Spleen (tissue), 7 donors: ENCODE results near the gene CAMK1D.

Experiments
- POLR2A ChIP-seq, 3 donors: fragments of 450-650 bp; IDR thresholded peaks; one replicate each; pipeline ENCODE4 v1.5.1; 2017; ENCODE audit warnings: antibody characterized with exemption in 3 of 3, mild to moderate bottlenecking in 1 of 3
- POLR2AphosphoS5 ChIP-seq, 3 donors: sonication (generic); formaldehyde crosslinking; IDR thresholded peaks; one replicate each; pipeline ENCODE4 v1.5.1; 2017; ENCODE audit warnings: antibody characterized with exemption in 3 of 3
- TF ChIP-seq, protein P1 (sequence below), 11 experiments: fragments of 200-600 bp in 7 of 11; fragments of 450-650 bp in 4 of 11; sonication (generic) in 4 of 11; IDR thresholded peaks in 8 of 11; conservative IDR thresholded peaks in 3 of 11; 1 replicate in 7 of 11; 2 replicates in 4 of 11; pipeline versions ENCODE4 v1.4.0 to v1.8.0; 2016 to 2021; ENCODE audit warnings: antibody characterized with exemption in 11 of 11, inconsistent platforms in 4 of 11, mild to moderate bottlenecking in 1 of 11
- donor health status: DM: no; HTN: no; CAD: no; lungs with moderate emphysema.
- donor health status: DM: no; HTN: no; CAD: no.
- donor health status: DM: no; HTN: no; CAD: no.

DNA sequence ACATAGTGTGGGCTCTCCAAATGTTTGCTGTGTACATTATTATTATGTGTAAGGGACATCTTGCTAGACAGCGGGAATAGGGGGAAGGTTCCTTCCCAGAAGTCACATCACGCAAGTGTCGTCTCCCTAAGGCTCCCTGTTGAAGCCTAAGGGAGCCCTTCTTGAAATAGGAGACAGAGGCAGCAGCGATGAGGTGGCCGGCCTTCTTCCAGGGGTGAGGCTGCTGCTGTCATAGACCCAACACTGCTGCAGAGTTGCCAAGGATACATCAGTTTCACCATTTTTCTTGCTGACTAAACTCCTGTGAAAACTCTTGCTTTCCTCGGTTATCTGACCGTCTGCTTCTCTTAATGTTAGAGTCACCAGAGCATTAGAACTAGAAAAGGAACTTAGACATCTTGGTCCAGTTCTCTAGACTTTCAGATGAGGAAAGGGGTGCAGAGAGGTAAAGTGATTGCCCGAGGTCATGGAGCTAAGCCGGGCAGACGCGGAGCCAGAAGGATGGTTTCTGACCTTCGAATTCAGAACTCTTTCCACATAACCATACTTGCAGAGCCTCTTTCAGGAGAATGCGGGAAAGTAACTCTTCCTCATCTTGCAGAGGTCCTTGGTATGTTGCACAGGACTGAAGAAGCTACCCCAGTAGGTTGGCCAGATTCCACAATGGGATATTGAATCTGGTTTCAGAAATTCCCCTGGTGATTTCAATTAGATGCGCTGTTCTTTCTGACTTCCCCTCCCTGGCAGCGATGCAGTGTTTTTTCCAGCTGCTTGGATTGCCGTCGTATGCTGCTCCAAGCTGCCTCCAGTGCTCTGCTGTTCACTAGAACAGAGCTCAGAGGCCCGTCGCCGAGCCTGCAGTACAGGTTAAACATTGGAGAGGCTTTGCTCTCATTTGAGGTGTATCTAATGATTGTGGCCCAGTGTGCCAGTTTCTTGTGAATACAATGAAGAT, 217.1 kb downstream of the CAMK1D start:
- TF ChIP-seq, protein P1, sequence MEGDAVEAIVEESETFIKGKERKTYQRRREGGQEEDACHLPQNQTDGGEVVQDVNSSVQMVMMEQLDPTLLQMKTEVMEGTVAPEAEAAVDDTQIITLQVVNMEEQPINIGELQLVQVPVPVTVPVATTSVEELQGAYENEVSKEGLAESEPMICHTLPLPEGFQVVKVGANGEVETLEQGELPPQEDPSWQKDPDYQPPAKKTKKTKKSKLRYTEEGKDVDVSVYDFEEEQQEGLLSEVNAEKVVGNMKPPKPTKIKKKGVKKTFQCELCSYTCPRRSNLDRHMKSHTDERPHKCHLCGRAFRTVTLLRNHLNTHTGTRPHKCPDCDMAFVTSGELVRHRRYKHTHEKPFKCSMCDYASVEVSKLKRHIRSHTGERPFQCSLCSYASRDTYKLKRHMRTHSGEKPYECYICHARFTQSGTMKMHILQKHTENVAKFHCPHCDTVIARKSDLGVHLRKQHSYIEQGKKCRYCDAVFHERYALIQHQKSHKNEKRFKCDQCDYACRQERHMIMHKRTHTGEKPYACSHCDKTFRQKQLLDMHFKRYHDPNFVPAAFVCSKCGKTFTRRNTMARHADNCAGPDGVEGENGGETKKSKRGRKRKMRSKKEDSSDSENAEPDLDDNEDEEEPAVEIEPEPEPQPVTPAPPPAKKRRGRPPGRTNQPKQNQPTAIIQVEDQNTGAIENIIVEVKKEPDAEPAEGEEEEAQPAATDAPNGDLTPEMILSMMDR (IDR thresholded peaks at IDR 0.05 in 8 of 11, conservative IDR thresholded peaks at IDR 0.05 in 3 of 11): no peak
- TF ChIP-seq POLR2A (IDR thresholded peaks at IDR 0.05): no peak
- TF ChIP-seq POLR2AphosphoS5 (IDR thresholded peaks at IDR 0.05): no peak
